COLO829 (cell line): ENCODE results near the gene CCDC74A.
"Not testable (repeated sequence)": the region's sequence is repeated elsewhere in the genome, so short reads cannot be mapped to it uniquely, and the experiment has no call there.

Source experiments
- DNase-seq: peaks from one replicate; pipeline ENCODE4 v3.0.0; 2012; ENCODE audit warnings: low spot score

CCDC74A gene

GRCh38 chr2:131503587-131503986 lies 24.1 kb upstream of the CCDC74A start:
- DNase-seq: not testable (repeated sequence)

- DNase-seq: not testable (repeated sequence)
These were observed 23.5 kb upstream of the CCDC74A start for GRCh38 chr2:131504082-131504750.

GRCh38 chr2:131509615-131510014 lies 18.1 kb upstream of the CCDC74A start:
- DNase-seq: no peak

DNA sequence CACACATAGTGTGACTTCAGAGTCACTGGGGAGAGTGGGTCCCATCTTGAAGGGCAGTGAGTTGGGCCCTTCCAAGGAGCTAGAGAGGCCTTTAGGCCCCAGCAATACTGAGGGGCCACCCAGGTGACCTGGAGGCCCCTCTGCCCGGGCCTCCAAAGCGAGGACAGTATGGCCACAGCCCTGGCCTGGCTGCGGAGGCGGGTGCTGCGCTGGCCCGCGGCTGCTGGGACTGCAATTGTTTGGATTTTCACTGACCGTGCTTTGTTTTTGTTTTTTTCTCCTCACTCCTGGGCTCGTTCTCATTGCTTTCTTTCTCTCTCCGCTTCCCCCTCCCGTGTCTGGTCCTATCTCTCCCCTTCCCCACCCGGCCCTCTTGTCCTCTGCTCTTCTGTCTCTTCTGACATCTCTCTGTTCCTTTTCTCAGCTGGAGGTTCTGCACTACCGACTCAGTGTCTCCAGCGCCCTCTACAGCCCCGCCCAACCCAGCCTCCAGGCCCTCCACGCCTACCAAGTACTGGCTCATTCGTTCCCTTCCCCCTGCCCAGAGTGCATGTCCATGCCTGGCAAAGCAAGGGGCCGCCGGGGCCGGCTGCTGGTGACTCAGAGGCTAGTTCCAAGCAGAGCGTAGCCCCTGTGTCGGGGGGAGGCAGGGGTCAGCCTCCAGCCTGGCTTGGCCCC lies 16.3 kb upstream of the CCDC74A start:
- DNase-seq: not testable (repeated sequence)

GRCh38 chr2:131511969-131512870 lies 15.5 kb upstream of the CCDC74A start:
- DNase-seq: not testable (repeated sequence)

DNA sequence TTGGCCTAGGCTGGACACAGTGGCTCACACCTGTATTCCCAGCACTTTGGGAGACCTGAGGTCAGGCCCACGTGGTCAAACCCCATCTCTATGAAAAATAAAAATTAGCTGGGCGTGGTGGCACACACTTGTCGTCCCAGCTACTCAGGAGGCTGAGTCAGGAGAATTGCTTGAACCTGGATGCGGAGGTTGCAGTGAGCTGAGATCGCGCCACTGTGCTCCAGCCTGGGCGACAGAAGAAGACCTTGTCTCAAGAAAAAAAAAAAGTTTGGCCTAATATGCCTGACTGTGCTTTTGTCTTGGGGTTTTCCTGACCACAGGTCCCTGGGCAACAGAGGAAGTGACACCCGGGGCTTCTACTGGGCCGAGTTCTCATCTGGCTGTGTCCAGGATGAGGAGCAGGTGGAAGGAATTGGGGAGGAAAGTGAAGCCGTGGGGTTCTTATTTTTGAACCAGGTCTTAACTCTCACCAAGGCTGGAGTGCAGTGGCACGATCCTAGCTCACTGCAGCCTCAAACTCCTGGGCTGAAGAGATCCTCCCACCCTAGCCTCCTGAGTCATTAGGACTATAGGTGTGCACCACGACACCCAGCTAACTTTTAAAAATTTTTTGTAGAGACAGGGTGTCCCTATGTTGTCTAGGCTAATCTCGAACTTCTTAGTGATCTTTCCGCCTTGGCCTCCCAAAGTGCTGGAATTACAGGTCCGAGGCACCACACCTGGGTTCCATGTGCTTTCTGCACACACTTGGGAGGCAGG lies 13.1 kb upstream of the CCDC74A start:
- DNase-seq: not testable (repeated sequence)

DNA sequence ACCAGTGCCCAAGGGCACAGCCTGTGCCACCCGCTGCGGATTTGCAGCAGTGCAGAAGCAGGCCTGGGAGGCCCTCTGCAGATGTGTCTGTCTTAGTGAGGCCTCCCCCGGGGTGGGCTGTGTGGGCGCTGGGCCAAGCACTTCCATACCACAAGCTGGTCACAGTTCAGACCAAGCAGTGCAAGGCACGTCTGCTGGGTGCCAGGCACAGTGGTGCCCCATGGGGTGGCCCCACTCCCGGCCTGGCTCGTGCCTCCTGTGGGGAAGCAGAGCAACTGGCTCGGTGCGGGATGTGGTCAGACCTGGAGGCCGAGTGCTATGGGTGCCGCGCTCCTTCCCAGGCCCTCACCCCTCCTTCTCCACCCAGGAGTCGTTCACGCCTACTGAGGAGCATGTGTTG lies 12.5 kb upstream of the CCDC74A start:
- DNase-seq: not testable (repeated sequence)

DNA sequence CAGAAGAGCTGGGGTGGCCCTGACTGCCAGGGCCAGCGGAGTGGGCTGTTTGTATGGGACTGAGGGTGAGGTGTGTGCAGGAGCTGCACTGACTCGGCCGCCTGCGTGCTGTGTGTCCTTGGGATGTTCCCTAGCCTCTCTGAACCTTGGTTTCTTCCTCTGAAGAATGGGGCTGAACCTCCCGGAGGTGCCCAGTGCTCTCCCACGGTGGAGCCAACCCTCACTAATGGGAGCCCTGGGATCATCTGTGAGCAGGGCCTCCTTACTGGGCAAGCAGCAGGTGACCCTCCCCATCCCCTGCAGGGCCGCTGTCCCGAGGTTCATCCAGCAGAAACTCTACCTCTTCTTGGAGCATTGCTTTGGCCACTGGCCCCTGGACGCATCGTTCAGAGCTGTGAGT lies 11.7 kb upstream of the CCDC74A start:
- no peak for DNase-seq

DNA sequence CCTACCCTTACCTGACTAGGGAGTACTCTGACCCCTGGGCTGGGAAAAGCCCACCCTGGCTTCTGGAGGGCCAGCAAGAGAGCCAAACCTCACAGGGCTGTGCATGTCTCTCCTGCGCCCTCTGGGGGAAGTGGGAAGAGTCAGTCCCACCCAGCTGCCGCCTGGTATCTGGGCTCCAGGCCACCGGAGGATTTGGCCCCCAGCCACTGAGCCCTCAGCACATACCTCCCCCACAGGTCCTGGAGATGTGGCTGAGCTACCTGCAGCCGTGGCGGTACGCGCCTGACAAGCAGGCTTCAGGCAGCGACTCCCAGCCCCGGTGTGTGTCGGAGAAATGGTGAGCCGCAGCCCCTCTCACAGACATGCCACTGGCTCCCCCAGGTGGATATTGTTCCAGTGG lies 11.1 kb upstream of the CCDC74A start:
- not testable (repeated sequence) for DNase-seq

DNA sequence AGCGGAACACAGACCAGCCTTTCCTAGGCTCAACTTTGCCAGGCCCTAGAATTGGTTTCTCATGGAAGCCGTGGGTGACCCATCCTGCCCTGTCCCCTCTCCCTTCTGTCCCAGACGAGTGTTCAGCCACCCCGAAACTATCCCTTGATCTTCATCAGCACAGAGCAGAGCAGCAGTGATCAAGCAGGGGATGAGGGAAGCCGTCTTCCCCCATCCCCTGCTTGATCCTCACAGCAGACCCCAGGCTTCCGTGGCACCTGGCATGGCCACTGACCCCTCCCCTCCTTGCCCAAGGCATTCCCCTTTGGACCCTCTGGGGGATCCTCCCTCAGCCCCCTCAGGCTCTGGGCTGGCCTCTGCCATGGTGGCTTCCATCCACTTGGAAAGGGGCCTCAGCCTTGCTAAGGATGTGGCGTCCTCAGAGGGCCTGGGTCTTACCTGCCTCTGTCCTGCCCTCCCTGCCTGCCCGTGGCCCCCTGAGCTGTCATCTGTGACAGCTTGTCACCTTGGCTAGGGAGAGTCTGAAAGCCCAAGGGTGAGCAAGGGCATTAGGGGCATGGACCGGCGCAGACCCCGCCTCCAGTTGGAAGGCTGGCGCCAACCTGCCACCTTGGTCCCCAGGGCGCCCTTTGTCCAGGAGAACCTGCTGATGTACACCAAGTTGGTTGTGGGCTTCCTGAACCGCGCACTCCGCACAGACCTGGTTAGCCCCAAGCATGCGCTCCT lies 10.4 kb upstream of the CCDC74A start:
- no peak for DNase-seq

GRCh38 chr2:131517856-131518255 lies 9.8 kb upstream of the CCDC74A start:
- DNase-seq: not testable (repeated sequence)

- DNase-seq: not testable (repeated sequence)
These were observed 9.2 kb upstream of the CCDC74A start for GRCh38 chr2:131518531-131518930.

DNA sequence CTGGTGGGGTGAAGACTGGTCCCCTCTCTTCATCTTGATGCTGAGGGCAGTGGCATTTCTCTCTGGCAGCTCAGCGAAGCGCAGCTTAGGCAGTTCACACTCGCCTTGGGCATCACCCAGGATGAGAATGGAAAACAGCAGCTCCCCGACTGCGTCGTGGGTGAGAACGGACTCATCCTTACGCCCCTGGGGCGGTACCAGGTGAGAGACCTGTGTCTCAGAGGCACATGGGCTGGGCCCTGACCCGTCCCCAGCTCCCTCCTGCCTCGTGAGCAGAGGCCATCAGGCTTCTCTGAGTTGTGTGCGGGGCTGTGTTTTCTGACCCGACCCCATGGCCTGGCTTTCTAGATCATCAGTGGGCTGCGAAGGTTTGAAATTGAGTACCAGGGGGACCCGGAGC lies 8.2 kb upstream of the CCDC74A start:
- DNase-seq: no peak

DNA sequence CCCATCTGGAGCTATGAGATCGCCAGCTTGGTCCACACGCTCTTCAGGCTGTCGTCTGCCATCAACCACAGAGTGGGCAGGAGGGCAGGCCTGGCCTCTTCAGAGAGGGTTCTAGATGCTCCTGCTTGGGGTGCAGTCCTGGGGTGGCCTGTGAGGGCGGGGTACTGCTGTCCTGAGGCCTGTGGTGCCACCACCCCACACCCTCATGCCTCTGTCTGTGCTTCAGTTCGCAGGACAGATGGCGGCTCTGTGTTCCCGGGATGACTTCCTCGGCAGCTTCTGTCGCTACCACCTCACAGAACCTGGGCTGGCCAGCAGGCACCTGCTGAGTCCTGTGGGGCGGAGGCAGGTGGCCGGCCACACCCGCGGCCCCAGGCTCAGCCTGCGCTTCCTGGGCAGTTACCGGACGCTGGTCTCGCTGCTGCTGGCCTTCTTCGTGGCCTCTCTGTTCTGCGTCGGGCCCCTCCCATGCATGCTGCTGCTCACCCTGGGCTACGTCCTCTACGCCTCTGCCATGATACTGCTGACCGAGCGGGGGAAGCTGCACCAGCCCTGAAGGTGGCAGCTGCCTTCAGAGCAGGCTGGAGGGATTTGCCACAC lies 7.7 kb upstream of the CCDC74A start:
- not testable (repeated sequence) for DNase-seq

GRCh38 chr2:131520526-131520925 lies 7.2 kb upstream of the CCDC74A start:
- no peak for DNase-seq

GRCh38 chr2:131521524-131521923 lies 6.2 kb upstream of the CCDC74A start:
- DNase-seq: not testable (repeated sequence)

- no peak for DNase-seq
These were observed 5.5 kb upstream of the CCDC74A start for GRCh38 chr2:131521961-131522781.

GRCh38 chr2:131525256-131525655 lies 2.4 kb upstream of the CCDC74A start:
- DNase-seq: not testable (repeated sequence)

- not testable (repeated sequence) for DNase-seq
These were observed 1.5 kb downstream of the CCDC74A start for GRCh38 chr2:131528981-131529863.
